HG02970 (cell line): ENCODE results near the gene SNRPD3.

Experiments
- ATAC-seq: cut with Tn5 transposase; IDR thresholded peaks from one replicate; pipeline ENCODE4 v1.9.1; 2021; ENCODE audit warnings: mild to moderate bottlenecking, moderate library complexity, moderate number of reproducible peaks; ENCODE audit not compliant: unreplicated experiment, low FRiP score

Gene SNRPD3

GRCh38 chr22:24565077-24565476, 9.3 kb downstream of the SNRPD3 start:
- no peak for ATAC-seq

GRCh38 chr22:24566899-24567511, 11.2 kb downstream of the SNRPD3 start:
- ATAC-seq, result no peak

- ATAC-seq, result no peak
These were observed 11.9 kb downstream of the SNRPD3 start for GRCh38 chr22:24567668-24568067.

GRCh38 chr22:24571266-24571665, 15.5 kb downstream of the SNRPD3 start:
- no peak for ATAC-seq

- no peak for ATAC-seq
These were observed 21.0 kb downstream of the SNRPD3 start for GRCh38 chr22:24576778-24577177.

- no peak for ATAC-seq
These were observed 22.8 kb downstream of the SNRPD3 start for GRCh38 chr22:24578355-24579257.

GRCh38 chr22:24579258-24579601, 23.4 kb downstream of the SNRPD3 start:
- ATAC-seq, result no peak

- ATAC-seq, result no peak
These were observed 24.5 kb downstream of the SNRPD3 start for GRCh38 chr22:24580276-24580675.

- no peak for ATAC-seq
These were observed 26.4 kb downstream of the SNRPD3 start for GRCh38 chr22:24582056-24582814.

- ATAC-seq, result no peak
These were observed 27.7 kb downstream of the SNRPD3 start for GRCh38 chr22:24583221-24584165.

GRCh38 chr22:24584166-24584790, 28.5 kb downstream of the SNRPD3 start:
- ATAC-seq, result no peak

- ATAC-seq, result no peak
These were observed 29.1 kb downstream of the SNRPD3 start for GRCh38 chr22:24584871-24585411.

- no peak for ATAC-seq
These were observed 29.7 kb downstream of the SNRPD3 start for GRCh38 chr22:24585461-24585860.

GRCh38 chr22:24585927-24586546, 30.2 kb downstream of the SNRPD3 start:
- ATAC-seq, result no peak

- ATAC-seq, result no peak
These were observed 31.5 kb downstream of the SNRPD3 start for GRCh38 chr22:24587251-24587650.

GRCh38 chr22:24587948-24588347, 32.1 kb downstream of the SNRPD3 start:
- no peak for ATAC-seq

- ATAC-seq, result no peak
These were observed 32.6 kb downstream of the SNRPD3 start for GRCh38 chr22:24588381-24588756.

- ATAC-seq, result no peak
These were observed 33.1 kb downstream of the SNRPD3 start for GRCh38 chr22:24588757-24589481.
